ENCODE results near the gene WDR88. TPM values are rescaled to one million over a fixed set of nuclear protein-coding genes. Genes with fewer than 3 reads are reported as not detected.

WDR88 gene
- total and polyA plus RNA-seq, 2 of the 8 experiments (the other 6 are each of a cell fraction or from before 2014, with no cell fraction given), result not detected

- H2BK20ac ChIP-seq (ENCODE audit: low read length), result no peak overlapping the region
- H4K20me1 ChIP-seq (replicated peaks in 1 of 2; ENCODE audit: control insufficient read depth in 1 of 2, insufficient read depth in 2 of 2, low read length in 2 of 2), result no peaks in the 10 kb centered on the region
- H4K5ac ChIP-seq (ENCODE audit: insufficient read length, low read depth, low read length), result no peak overlapping the region
- no peak overlapping the region for H2BK120ac ChIP-seq (replicated peaks; ENCODE audit: low read depth, low read length)
- H3K4me3 ChIP-seq (ENCODE audit: extremely low read depth in 1 of 4, insufficient read depth in 2 of 4, low read depth in 3 of 4, low read length in 4 of 4), result no peak overlapping the region
- H3K14ac ChIP-seq (ENCODE audit: insufficient read length), result no peak overlapping the region
- H4K8ac ChIP-seq (ENCODE audit: extremely low read depth, insufficient read depth, low read length), result no peak overlapping the region
- H2BK15ac ChIP-seq (ENCODE audit: low read length), result no peak overlapping the region
- no peaks in the 10 kb centered on the region; the same call in 1 of the 2 replicates for H3K23me2 ChIP-seq (ENCODE audit: low read depth, low read length)
- H3K9me3 ChIP-seq (ENCODE audit: insufficient read depth in 2 of 2, low read depth in 1 of 2, low read length in 1 of 2), result no peaks in the 10 kb centered on the region
- no peak overlapping the region for H3K23ac ChIP-seq (ENCODE audit: insufficient read length)
- H3K4ac ChIP-seq (replicated peaks; ENCODE audit: insufficient read length, low read depth, low read length), result no peak overlapping the region
- H3K27me3 ChIP-seq (replicated peaks in 1 of 4; ENCODE audit: control insufficient read depth in 3 of 4, extremely low read depth in 1 of 4, insufficient read depth in 3 of 4, low read length in 3 of 4), result no peaks in the 10 kb centered on the region
- H3K79me1 ChIP-seq (ENCODE audit: low read depth, low read length), result no peaks in the 10 kb centered on the region
- H3K4me2 ChIP-seq (ENCODE audit: insufficient read depth in 1 of 2, low read depth in 2 of 2, low read length in 2 of 2), result no peak overlapping the region
- H2BK12ac ChIP-seq (ENCODE audit: low read depth, low read length), result no peak overlapping the region
- H3K36me3 ChIP-seq (ENCODE audit: control insufficient read depth in 2 of 4, insufficient read depth in 4 of 4, low read length in 3 of 4), result no peaks in the 10 kb centered on the region
- POLR2A ChIA-PET (ENCODE audit: partially characterized antibody), result interaction anchor here (0.8 to 1.4 kb wide), 2 partner anchors 11 to 40 kb away, joined by 3 to 8 read pairs; no protein-coding TSS in a partner anchor
- H3K4me1 ChIP-seq (replicated peaks in 1 of 4; ENCODE audit: control insufficient read depth in 3 of 4, insufficient read depth in 4 of 4, low read length in 3 of 4), result peaks cover 0 to 2% (median 0%) of the 10 kb centered on the region in 4 experiments; a peak in 1 of 7 replicates
- H3K56ac ChIP-seq (replicated peaks; ENCODE audit: insufficient read length, low read depth, low read length), result no peak overlapping the region
- no peak overlapping the region for H3K18ac ChIP-seq (ENCODE audit: extremely low read depth, low read length)
- no peak overlapping the region for H2AK5ac ChIP-seq (ENCODE audit: low read depth, low read length)
- no peak overlapping the region for H2BK5ac ChIP-seq (ENCODE audit: low read depth, low read length)
- CTCF ChIA-PET (ENCODE audit: partially characterized antibody), result interaction anchor here (0.6 to 1.7 kb wide), 28 partner anchors 9 to 1113 kb away, joined by 3 to 25 read pairs (median 4); partner anchors contain the start of gene WDR88
- H4K91ac ChIP-seq (replicated peaks; ENCODE audit: insufficient read length, low read length), result no peak overlapping the region
- WGBS, 2 experiments (ENCODE audit: extremely low coverage in 1 of 2, insufficient coverage in 1 of 2, insufficient read length in 1 of 2, insufficient replicate concordance in 2 of 2, low coverage in 1 of 2, low lambda C conversion rate in 2 of 2, missing lambda C conversion rate in 1 of 2), result 44% methylated on average over 23 of the region's 23 CpGs; no CpG with 5 or more reads in 1 of the 2 experiments
- H3K79me2 ChIP-seq (ENCODE audit: control insufficient read depth in 1 of 2, insufficient read depth in 2 of 2, low read length in 2 of 2), result no peaks in the 10 kb centered on the region
- H3K27ac ChIP-seq (ENCODE audit: low read depth, low read length), result no peak overlapping the region
- peak in 1 of 2 experiments; percentile 78 for DNase-seq (ENCODE audit: low read depth in 1 of 2, low spot score in 2 of 2)
- H3K9ac ChIP-seq (replicated peaks in 1 of 4; ENCODE audit: extremely low read depth in 1 of 4, low read depth in 3 of 4, low read length in 3 of 4), result no peak overlapping the region
- FAIRE-seq, result no peak
- H2AFZ ChIP-seq (ENCODE audit: low read length), result no peak overlapping the region
- TF ChIP-seq RXRA (IDR thresholded peaks at IDR 0.05; ENCODE audit: insufficient read depth, low read depth, low read length), result no peak
- no peak for TF ChIP-seq MAFK (IDR thresholded peaks at IDR 0.05; ENCODE audit: low read depth, low read length)
- no peak for TF ChIP-seq ZNF274 (IDR thresholded peaks at IDR 0.05; ENCODE audit: borderline replicate concordance, extremely low read depth, low read length)
- TF ChIP-seq ATF2 (IDR thresholded peaks at IDR 0.05; ENCODE audit: low read length), result no peak
- no peak for TF ChIP-seq KDM1A (IDR thresholded peaks at IDR 0.05; ENCODE audit: borderline replicate concordance, low read length)
- peak; percentile 39 to 49; a peak in 2 of 4 replicates for TF ChIP-seq HDAC2 (IDR thresholded peaks at IDR 0.05; ENCODE audit: borderline replicate concordance in 1 of 2, low read depth in 2 of 2, low read length in 2 of 2)
- TF ChIP-seq RBBP5 (IDR thresholded peaks at IDR 0.05; ENCODE audit: borderline replicate concordance, low read depth, low read length), result no peak
- no peak for TF ChIP-seq KDM4A (IDR thresholded peaks at IDR 0.05; ENCODE audit: low read depth, low read length, severe bottlenecking)
- no peak for TF ChIP-seq SRF (IDR thresholded peaks at IDR 0.05; ENCODE audit: low read depth, low read length)
- TF ChIP-seq PHF8 (conservative IDR thresholded peaks at IDR 0.05; ENCODE audit: low read depth, low read length), result no peak
- no peak for TF ChIP-seq CHD1 (IDR thresholded peaks at IDR 0.05; ENCODE audit: low read depth, low read length)
Measured at GRCh38 chr19:33143897-33144405, 12.0 kb downstream of the WDR88 start.

Measured in H1 (cell line).